ELR (cell line): ENCODE data around the gene FBXW5.

Experiments
- DNase-seq: peaks from one replicate; pipeline ENCODE4 v3.0.0-alpha.2; 2015; ENCODE audit warnings: low read depth

FBXW5 gene

DNA sequence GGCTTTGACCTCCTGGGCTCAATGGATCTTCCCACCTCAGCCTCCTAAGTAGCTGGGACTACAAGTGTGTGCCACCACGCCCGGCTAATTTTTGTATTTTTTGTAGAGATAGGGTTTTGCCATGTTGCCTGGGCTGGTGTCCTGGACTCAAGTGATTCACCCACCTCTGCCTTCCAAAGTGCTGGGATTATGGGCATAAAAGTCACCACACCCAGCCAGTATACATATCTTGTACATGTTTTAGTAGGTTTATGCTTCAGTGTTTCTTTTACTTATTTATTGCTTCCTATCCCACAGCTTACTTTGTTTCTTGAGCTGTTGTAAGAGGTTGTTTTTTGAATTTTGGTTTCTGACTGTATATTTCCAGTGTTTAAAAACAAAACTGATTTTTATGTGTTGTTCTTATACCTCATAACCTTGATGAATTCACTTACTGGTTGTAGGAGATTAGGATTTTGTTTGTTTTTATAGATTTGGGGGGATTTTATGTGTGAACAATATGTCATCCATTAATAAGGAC lies 12.9 kb downstream of the FBXW5 start:
- DNase-seq = no peak

DNA sequence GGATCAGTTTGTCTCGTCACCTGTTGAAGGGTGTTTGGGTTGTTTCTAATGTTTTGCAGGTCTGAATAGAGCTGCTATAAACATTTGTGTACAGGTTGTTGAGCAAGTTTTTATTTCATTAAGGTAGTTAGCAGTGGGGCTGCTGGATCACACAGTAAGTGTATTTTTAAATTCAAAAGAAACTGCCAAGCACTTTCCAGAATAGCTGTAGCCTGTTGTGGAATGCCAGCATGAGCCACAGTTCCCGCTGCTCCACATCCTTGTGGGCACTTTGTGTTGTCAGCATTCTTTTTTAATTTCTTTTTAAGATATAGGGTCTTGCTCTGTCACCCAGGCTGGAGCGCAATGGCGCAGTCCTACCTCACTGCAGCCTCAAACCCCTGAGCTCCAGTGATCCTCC lies 14.5 kb downstream of the FBXW5 start:
- no peak for DNase-seq

DNA sequence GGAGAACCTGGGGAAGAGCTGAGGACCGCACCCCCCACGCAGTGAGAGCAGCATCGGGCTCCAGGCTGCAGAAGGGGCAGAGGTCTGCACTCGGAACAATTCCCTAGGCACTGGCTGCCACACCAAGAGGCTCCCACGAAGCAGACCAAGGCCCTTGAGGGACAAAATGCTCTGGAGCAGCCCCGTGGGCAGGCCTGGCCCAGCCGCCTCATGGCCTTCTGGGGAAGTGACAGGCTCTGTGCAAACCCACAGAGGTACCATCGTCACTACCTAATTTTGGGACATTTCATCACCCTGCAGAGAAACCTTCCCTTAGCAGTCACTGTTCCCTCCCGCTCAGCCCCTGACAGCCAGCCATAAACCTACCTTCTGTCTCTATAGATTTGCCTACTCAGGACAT lies 15.9 kb downstream of the FBXW5 start:
- no peak for DNase-seq

DNA sequence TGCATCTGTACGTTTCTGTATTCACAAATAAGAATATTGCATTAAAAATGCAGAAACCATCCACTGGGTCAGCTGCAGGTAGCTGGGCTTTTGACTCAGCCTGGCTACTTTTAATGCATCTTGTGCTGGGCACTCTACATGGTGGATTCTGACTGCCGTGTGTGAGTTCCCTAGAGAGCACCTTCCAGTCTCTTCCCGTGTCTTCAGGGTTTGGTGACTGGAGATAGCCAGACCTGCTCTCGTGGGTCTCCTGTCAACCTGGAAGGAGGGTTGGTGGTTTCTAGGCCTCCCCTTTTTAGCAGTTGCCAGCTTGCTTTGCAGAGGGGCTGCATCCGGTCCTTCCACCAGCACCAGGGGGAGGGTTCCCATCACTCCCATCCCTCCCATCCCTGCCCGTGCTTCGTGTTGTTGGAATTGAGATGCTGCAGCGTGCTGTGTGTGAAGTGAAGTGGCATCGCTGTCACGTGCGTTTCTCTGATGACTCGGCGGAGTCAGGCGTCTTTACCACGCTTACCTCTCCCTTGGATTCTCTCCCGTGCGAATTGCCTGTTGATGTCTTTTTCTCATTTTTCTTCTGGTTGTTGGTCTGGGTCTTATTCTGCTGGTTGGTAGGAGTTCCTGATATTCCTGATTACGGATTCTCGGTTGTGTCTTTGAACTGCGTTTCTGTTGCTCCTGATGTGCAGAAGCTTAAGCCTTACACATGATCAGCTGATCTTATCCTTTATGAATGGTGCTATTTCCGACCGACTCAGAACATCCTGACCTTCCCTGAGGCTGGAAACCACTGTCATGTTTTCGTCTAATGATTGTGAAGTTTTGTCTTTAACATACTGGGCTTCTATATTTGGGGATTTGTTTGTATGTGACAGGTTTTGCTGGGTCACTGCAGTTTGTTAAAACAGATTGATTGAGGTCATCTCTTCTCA lies 16.9 kb downstream of the FBXW5 start:
- peak; percentile 58 for DNase-seq

GRCh38 chr9:136926749-136927148 lies 17.8 kb downstream of the FBXW5 start:
- no peak for DNase-seq

- DNase-seq = peak; percentile 27
Measured at GRCh38 chr9:136926154-136926704, 18.3 kb downstream of the FBXW5 start.

DNA sequence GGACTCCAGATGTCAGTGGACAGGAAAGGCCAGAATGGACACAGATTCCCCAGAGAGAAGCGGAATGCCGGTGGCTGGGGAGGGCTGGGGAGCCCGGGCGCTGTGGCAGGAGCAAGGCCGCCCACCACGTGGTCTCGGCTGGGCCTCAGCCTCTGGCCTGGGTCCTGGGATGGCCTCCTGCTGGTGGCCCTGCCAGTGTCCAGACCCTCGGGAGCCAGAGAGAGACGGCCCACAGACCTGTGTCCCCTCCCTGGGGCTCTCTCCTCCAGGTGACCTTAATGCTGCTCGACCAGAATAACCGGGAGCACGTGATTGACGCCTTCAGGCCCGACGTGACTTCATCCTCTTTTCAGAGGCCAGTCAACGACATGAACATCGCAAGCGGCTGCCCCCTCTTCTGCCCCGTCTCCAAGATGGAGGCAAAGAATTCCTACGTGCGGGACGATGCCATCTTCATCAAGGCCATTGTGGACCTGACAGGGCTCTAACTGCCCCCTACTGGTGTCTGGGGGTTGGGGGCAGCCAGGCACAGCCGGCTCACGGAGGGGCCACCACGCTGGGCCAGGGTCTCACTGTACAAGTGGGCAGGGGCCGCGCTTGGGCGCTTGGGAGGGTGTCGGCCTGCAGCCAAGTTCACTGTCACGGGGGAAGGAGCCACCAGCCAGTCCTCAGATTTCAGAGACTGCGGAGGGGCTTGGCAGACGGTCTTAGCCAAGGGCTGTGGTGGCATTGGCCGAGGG lies 19.0 kb downstream of the FBXW5 start:
- no peak for DNase-seq

- no peak for DNase-seq
Measured at GRCh38 chr9:136923881-136924280, 20.7 kb downstream of the FBXW5 start.

DNA sequence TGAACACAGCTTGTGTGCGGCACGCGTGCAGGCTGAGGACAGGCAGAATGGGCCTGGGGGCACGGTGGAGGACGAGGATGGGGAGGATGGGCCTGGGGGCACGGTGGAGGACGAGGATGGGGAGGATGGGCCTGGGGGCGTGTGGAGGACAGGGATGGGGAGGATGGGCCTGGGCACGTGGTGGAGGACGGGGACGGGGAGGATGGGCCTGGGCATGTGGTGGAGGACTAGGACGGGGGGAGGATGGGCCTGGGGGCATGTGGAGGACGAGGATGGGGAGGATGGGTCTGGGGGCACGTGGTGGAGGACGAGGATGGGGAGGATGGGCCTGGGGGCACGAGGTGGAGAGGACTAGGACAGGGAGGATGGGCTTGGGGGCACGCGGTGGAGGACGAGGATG lies 22.0 kb downstream of the FBXW5 start:
- DNase-seq = no peak

GRCh38 chr9:136921718-136922117 lies 22.8 kb downstream of the FBXW5 start:
- no peak for DNase-seq

- DNase-seq = no peak
Measured at GRCh38 chr9:136921307-136921706, 23.2 kb downstream of the FBXW5 start.

- no peak for DNase-seq
Measured at GRCh38 chr9:136920734-136921231, 23.8 kb downstream of the FBXW5 start.

DNA sequence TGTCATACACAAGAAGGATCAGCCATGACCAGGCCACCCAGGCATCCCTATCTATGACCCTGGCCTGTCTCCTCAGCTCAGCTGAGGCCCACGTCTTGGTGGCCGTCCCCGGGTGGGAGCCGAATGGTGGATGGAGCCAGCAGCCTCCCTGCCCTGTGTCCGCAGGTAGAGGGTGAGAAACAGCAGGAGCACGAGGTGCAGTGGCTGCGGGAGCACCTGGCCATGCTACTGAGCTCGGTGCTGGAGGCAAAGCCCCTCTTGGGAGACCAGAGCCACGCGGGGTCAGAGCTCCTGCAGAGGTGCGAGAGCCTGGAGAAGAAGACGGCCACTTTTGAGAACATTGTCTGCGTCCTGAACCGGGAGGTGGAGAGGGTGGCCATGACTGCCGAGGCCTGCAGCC lies 24.5 kb downstream of the FBXW5 start:
- DNase-seq = no peak

DNA sequence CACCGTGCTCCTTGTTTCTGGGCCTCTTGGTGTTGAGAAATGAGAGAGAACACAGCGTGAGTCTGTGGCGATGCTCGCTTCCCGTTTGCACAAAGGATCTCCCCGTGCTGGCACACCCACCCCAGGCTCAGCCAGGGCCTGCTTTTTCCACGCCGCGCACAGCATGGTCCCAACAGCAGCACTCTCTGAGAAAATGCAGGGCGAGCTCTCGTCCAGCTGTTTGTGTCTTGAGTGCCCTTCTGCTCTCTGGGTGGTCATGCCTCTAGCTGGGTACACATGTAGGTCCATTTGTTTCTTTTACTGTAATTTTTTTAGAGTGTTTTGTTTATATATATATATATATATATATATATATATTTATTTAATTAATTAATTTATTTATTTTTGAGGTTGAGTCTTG lies 26.6 kb downstream of the FBXW5 start:
- no peak for DNase-seq

- no peak for DNase-seq
Measured at GRCh38 chr9:136916330-136917184, 28.0 kb downstream of the FBXW5 start.

DNA sequence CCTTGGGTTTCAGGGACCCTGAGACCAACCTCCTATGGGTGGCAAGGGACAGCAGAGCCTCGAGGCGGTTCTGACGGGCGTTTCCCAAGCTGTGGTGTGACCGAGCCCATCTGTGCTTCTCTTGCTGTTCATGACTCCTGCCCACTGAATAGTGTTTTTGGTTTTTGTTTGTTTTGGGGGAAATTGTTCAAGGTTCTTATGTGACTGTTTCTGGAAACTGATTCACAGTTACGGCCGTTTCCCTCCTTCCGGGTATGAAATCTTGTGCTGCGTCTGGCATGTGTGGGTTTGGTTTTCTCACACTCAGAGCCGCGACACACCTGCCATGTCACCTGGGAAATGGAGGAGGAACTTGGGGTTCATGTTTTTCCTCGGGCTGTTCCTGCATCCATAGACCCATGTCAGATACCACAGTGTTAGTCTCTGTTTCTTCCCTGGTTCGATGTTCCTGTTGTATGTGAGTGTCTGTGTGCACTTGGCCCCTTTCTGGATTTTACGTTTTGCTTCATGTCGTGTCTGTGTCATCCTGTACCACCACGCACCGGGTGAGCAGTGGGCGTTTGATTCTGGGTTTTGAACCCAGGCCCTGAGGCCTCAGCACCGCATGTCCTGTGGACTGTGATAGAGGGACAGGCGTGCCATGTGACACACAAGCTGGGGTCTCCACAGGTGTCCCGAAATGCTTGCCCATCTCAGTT lies 28.8 kb downstream of the FBXW5 start:
- DNase-seq = no peak

- DNase-seq = no peak
Measured at GRCh38 chr9:136913701-136914438, 30.7 kb downstream of the FBXW5 start.

GRCh38 chr9:136910901-136911245 lies 33.7 kb downstream of the FBXW5 start:
- no peak for DNase-seq

DNA sequence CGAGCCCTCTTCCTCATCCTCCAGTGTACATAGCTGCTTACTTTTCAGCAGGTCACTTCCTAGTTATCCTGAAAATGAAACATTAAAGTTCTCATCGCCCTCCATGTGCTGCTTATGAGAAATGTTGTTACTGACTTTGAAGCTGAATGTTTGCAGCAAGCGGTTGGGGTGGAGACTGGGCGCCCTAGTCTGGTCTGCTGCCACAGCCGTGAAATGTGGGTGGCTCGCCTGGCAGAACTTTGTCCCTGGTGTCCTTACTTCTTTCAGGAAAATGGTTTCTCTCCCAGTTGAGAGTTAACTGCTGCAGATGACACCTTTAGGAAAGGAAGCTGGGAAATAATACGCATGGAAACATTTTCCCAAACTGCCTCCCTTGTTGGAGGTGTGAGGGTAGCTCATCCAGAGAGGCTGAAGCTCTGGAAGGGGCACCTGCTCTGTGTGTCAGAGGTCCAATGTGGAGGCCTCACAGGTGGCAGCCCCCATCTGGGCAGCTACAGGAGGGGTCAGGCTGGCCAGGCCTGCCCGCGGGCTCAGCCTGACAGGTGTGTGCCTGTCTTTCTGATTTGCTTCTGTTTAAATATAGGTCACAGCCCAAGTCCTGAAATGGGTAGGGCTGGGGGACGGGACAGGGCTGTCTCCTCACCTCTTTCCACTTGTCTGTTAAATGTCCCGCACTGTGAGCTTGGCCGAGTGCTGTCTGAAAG lies 34.2 kb downstream of the FBXW5 start:
- DNase-seq = no peak
